ENCODE results near the gene GYS2.
"Not testable (repeated sequence)": the region's sequence is repeated elsewhere in the genome, so short reads cannot be mapped to it uniquely, and the experiment has no call there.

Gene GYS2

DNA sequence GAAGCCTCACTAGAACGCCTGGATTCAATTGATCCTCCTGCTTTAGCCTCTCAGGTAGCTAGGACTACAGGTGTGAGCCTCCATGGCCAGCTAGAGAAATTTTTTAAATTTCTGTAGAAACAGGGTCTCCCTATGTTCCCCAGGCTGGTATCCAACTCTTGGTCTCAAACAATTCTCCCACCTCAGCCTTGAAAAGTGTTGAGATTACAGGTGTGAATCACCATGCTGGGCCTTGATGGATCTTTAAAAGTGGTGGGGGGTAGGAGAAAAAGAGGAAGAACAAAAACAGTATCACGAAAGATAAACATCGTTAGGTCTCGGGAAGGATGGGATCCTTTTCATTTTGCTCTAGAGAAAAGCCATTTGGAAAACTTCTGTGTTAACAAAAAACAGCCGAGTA is 4.5 kb downstream of the GYS2 start:
- DNase-seq: no peak

DNA sequence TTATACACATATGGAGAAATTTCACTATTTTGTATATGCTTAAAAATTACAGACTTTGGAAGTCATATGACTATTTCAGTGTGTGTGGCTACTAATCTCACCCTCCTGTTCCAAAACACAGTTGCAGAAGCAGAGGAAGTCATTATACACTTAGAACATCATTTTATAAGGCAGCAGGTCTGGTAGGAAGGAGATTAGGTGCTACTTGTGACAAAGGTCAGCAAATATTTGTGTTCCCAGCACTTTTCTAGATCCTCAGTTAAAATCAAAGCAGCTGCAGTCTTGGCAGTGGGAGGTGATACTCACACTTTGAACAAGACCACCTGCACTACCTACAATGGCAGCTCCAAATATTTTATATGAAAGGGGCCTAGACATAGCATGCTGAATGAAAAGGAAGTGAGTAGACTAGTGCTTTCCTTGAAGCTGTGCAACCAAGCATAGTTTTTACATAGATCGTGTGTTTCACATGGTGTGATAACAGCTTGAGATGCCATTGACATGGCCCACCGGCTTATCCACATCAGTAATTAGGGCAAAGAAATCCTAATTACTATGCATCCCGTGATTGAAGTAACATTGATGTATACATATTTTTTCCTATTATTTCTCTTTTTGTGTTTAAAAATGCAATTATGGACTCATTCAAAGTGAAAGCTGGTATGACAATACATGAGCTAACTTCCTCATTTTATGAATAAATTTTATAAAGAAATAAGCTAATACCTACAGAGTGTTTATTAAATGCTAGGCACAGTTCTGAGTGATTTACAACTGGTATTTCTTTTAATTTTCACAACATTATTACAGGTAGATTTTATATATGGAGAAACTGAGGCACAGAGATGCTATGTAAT is 5.3 kb downstream of the GYS2 start:
- DNase-seq: no peak

DNA sequence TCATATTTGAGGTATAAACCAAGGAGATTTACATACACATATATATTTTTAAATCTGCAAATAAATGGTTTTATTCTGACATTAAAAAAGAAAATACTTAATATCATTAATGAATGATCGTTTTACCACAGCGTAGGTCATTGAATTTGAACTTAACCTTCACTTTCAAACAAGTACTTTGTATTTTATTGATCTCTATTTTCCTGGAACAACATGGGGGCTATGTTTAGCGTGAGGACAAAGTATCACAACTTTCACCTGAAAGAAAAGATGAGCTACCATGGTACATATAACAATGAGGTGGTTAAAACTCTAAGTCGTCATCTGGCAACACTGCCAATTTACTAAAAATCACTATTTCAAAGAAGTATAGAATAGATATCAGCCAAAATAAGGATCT is 6.0 kb downstream of the GYS2 start:
- DNase-seq: no peak

DNA sequence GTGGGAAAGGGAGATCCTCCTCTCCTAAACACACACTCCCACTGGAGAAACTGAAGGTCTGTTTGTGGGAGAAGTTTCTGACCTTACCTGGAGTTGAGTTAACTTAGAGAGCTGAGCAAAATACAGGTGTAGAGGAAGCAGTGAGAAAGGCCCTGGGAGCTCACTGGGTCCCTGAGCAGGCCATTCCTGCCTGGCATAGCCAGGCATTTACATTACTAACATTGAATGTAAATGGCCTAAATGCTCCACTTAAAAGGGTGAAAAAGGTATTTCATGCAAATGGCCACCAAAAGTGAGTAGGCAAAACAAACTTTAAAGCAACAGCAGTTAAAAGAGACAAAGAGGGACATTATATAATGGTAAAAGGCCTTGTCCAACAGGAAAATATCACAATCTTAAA is 9.3 kb downstream of the GYS2 start:
- not testable (repeated sequence) for DNase-seq

GRCh38 chr12:21585485-21585884 is 19.2 kb downstream of the GYS2 start:
- DNase-seq: no peak

- not testable (repeated sequence) for DNase-seq
Observed at GRCh38 chr12:21584403-21585182, 20.1 kb downstream of the GYS2 start.

DNA sequence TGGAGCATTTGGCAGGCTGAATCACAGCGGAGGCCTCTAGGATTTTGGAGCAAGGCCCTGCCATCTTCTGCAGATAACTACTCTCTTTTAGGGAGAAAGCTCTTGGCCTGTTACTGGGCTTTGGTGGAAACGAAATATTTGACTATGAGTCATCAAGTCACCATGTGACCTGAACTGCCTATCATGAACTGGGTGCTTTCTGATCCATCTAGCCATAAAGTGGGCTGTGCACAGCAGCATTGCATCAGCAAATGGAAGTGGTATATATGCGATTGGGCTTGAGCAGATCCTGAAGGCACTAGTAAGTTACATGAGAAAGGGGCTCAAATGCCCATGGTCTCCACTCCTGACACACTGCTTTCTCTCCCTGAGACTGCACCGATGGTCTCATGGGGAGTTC is 21.1 kb downstream of the GYS2 start:
- DNase-seq: no peak

GRCh38 chr12:21580748-21581516 is 23.7 kb downstream of the GYS2 start:
- no peak for DNase-seq

DNA sequence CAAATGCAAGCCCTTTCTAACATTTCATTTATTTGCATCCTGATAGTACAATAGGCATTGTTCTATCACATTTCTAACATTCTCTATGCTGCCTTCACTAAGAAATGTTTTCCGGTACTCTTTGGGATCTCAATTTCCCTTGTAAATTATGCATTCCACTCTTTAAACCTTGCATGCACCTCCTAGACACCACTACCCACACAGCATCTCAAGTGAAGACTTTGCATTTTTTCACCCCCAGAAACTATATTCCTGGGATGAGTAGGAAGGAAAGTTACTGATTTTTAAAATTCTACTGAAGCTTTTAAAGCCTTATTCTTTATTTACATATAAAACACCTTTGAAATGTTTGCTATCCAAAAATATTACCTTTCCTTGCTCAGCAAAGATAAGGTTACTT is 27.1 kb downstream of the GYS2 start:
- no peak for DNase-seq

DNA sequence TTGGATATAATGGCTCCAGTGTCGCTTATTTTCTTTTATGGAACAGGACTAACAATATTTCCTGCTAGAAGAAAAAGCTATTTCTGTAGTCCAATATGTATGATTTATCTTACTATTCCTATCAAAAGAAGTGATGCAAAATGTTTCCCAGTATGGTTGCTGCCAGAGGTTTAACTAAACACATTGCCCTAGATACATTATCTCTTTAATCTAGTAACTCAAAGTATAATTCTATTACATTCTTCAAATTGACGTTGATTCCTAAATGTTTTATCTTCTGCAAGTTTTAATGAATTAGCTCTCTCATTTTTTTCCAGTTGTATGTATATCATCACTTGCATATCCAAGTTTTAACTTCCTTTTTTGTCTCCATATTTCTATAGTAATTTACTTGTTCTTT is 28.2 kb downstream of the GYS2 start:
- DNase-seq: no peak

DNA sequence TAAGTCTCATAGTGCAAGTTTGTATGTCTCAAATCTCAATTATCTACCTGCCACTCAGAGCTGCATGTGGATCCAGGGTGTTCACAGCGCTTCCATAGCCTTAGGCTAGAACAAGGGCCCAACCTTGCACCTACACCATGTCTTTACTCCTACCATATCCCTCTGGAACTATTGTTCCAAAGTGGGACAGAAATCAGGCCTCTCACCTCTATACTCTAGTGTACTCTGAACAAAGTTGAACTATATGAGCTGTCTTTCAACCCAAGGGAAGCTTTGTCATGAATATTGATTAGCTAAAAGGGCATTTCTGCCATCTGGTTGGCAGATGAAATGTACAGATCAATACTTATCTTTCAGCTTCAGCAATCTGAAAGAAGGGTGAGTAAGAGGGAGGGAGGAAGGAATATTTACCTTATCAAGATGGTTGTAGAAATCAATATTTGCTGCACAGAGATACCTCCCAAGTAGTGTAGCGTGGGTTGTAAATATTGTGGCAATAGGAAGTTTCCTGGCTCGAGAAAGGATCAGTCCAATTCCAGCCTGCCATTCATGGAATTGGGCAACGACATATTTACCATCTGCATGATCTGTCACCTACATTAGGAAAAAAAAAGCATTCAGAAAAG is 30.8 kb downstream of the GYS2 start:
- DNase-seq: no peak

GRCh38 chr12:21571046-21571445 is 33.6 kb downstream of the GYS2 start:
- DNase-seq: no peak

GRCh38 chr12:21568115-21568514 is 36.5 kb downstream of the GYS2 start:
- no peak for DNase-seq

GRCh38 chr12:21566907-21567394 is 37.7 kb downstream of the GYS2 start:
- DNase-seq: no peak

DNA sequence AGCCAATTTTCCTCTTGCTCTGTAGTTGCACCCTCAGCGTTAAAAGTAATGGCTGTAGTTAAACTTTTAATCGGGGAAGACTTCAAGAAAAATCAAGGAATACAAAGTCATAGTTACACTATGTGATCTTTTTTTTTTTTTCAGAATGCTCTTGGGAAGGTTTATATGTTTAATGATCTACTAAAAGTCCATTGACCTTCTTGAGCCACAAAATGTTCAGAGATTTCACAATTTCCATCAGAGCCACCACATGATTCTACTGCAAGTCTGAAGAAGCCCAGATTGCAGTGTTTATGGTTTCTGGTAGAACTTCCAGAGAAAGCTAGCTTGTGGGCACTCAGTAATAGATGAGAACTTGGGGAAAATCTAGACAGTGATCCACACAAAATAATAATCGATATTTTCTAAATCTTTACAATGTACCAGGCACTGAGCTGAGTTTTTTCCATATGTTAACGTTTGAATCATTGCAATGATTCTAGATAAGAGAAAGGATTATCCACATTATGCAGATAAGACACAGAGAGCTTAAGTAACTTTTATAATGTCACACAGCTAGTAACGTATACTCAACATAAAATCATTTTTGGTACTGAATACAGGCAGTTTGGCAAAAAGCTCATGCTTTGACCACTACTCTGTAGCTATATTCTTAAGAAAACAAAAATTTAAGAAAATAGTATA is 38.3 kb downstream of the GYS2 start:
- DNase-seq: no peak

GRCh38 chr12:21562859-21563258 is 41.8 kb downstream of the GYS2 start:
- no peak for DNase-seq

- DNase-seq: no peak
Observed at GRCh38 chr12:21561158-21561557, 43.5 kb downstream of the GYS2 start.

- no peak for DNase-seq
Observed at GRCh38 chr12:21559855-21560569, 44.6 kb downstream of the GYS2 start.

GRCh38 chr12:21558100-21558679 is 46.5 kb downstream of the GYS2 start:
- DNase-seq: no peak

DNA sequence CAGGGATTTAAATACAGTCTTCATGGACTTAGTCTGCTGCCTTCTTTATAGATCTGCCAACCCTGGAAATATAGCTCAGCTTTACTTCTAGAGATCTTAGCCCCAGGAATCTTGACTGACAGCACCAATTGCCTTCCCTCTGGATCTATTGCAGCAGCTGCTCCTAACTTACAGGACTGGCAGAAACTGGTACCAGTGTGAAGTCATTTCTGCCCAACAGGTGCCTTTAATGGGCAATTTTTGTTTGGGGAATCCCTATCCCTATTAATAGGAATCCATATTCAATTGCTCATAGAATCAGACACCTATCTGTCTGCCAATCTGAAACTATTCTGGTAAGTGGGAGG is 51.3 kb downstream of the GYS2 start:
- DNase-seq: no peak

GRCh38 chr12:21552635-21553328 is 51.9 kb downstream of the GYS2 start:
- no peak for DNase-seq
